Stimulated activated CD4-positive, alpha-beta T cell treated with anti-CD3 and anti-CD28 coated beads, Interleukin-15, amount 100 ng/mL, for 48 hours (primary cell): Measurements from ENCODE around the gene CRHR1.

Experiments
- DNase-seq, 2 donors: peaks; one replicate each; pipeline ENCODE4 v3.0.0-alpha.2; 2020; ENCODE audit warnings: low read depth in 2 of 2

Gene CRHR1

DNA sequence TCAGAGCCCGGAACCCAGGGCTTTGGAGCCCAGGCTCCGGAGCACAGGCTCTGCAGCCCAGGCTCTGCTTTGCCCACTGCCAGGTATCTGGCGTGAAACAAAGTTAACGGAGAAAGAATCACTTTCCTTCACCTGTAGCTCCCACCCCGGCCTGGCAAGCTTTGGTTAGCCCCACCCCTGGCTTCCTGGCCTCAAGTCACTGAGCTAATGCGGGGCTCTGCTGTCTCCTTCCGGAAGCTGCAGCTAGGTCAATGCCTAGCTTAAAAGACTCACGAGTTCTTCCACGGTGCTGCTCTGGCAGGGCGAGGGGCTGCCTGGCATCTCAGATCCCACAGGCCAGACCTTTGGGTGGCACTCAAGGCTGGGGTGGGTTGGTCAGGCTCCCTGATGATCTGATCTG lies 39.5 kb downstream of the CRHR1 start:
- no peak for DNase-seq

GRCh38 chr17:45824475-45824874 lies 40.4 kb downstream of the CRHR1 start:
- no peak for DNase-seq

DNA sequence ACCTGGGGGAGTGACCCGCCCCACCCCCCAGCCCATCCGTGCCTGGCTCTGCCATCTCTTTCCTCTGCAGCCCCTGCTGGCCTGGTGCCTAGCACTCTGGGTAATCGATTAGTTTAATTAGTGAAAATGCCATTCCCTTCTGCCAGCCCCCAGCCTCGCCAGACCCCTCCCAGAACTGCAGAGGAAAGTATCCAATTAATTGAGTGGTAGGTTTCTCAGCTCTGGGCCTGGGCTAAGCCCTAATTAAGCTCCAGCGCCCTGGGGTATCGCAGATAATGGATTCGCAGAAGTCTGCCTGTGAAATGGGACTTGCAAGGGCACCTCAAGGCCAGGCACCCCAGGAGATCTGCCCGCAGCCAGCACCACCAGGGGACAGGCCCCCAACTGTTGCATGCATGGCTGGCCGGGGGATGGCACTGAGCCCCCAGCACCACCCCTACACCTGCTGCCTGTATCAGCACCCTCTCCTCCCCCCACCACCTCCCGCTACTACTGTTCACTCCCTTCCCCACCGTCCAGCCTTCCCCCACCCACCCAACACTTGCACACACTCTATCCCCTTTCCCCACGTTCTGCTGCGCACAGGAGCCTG lies 40.9 kb downstream of the CRHR1 start:
- no peak for DNase-seq

DNA sequence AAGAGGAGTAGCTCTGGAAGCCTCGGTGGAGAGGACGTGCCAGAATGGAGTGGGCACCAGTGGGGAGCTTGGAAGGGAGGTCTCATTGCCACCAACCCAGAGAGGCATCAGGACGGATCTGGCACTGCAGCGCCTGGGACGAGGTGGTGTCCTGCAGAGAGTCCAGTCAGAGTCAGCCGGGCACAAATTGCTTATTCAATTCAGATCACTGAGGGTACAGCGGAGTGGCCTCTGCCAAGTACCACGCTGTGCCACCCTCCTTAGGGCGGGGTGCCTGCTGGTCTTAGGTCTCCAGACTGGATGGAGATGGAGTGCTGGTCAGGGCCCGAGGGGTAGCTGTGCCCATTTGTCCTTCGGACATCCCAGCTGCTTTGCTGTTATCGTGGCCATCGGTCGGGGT lies 41.7 kb downstream of the CRHR1 start:
- DNase-seq: no peak

- no peak for DNase-seq
Observed at GRCh38 chr17:45826919-45827588, 42.9 kb downstream of the CRHR1 start.

DNA sequence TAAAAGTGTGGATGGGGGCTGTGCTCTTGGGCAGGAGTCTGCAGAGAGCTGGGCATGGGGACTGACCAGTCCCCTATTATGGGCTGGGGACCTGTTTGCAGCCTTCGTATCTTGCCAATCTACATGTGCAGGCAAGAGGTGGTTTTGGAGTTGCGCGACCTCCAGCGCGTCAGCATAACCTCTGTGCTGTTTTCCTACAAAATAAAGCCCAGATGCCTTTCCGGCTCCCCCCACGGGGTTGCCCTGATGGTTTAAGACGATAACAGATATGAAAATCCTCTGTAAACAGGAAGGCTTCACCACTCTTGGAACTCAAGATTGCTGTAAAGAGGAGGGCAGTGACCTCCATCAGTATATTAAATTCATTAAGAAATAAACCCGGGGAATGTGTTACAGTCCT lies 44.1 kb downstream of the CRHR1 start:
- DNase-seq: no peak

- DNase-seq: no peak
Observed at GRCh38 chr17:45828582-45829133, 44.5 kb downstream of the CRHR1 start.

- DNase-seq: no peak
Observed at GRCh38 chr17:45833920-45834319, 49.8 kb downstream of the CRHR1 start.

DNA sequence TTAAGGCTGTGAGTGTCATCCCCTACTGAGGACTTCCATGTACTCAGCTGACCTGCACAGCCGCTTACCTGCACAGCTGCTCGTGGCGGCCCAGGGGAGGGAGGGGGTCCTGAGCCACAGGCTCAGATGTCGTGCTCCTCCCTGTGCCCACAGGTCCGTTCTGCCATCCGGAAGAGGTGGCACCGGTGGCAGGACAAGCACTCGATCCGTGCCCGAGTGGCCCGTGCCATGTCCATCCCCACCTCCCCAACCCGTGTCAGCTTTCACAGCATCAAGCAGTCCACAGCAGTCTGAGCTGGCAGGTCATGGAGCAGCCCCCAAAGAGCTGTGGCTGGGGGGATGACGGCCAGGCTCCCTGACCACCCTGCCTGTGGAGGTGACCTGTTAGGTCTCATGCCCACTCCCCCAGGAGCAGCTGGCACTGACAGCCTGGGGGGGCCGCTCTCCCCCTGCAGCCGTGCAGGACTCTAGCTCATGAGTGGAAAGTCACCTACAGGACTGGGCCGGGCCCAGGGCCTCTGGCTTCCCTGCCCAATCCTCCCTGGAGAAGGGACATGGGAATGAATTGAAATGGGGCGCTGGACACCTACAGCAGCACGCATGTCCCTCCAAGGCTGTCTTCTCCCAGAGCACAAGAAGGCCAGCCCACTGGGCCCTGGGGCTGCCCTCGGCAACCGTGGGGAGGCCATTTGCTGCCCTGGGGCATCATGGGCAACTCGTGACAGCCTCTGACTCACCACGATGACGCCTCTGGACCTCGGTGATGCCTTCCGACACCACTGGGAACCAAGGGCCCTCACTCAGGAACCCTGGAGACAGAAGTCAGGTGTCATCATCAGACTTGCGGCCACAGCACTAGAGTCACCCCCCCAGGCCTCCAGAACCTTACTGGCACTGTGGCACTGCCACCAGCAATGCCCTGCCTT lies 50.6 kb downstream of the CRHR1 start:
- no peak for DNase-seq

DNA sequence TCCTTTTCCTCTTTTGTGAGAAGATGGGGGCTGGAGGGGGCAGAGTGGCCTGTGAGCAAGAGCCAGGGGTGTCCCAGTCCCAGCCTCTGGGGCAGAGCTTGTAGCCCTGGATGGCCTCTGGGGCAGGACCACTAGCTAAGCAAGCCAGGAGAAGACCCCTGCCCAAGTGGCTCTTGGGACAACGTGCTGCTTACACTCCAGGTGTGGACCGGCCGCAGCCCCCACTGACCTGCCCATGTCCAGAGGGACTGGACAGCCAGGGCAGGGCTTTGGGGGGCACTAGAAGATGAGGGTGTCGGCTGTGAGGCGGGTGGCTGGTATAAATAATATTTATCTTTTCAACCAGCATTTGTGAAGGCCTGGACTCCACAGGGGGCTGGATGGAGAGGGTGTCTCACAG lies 51.4 kb downstream of the CRHR1 start:
- no peak for DNase-seq

- no peak for DNase-seq
Observed at GRCh38 chr17:45836047-45837044, 52.2 kb downstream of the CRHR1 start.

DNA sequence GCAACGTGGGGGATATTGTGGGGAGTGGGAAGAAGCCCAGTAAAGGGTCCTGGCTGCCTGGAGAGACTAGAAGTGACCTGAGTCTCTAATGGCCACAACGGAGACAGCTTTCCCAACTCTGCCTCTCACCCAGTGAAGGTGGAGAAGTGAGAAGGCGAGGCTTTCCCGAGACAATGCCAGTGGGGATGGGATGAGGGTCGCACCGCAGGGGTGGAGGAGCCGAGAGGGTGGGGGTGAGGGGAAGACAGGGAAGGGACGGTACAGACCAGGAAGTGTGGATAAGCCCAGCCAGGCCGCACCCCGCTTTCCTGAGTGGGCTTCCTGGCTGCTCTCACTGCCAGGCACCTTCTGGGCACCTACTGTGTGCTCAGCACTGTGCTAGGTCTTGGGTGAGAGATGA lies 53.1 kb downstream of the CRHR1 start:
- DNase-seq: no peak

GRCh38 chr17:45837603-45838002 lies 53.5 kb downstream of the CRHR1 start:
- no peak for DNase-seq

DNA sequence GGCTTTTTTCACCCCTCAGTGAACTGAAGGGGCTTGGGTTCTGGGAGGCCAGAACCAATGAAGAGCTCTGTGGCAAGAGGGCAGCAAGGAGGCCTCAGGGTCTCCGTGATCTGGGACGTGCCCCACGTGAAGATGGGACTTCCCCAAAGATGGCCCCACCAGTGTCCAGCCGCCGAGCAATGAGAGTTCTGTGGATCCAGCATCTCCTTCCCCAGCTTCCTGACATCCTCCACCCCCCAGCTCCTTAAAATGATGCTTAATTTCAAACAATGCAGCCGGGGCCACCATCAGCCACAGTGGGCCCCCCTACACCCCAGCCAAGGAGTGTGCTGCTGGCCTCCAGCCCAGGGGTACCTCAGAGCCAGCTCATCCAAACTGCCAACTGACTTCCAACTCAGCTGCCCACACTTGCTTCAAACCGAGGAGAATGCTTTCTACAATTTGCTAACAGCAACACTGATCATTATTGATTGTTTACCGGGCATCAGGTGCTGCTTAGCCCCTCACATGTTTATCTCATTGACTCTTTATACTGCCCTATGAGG lies 54.7 kb downstream of the CRHR1 start:
- DNase-seq: no peak

DNA sequence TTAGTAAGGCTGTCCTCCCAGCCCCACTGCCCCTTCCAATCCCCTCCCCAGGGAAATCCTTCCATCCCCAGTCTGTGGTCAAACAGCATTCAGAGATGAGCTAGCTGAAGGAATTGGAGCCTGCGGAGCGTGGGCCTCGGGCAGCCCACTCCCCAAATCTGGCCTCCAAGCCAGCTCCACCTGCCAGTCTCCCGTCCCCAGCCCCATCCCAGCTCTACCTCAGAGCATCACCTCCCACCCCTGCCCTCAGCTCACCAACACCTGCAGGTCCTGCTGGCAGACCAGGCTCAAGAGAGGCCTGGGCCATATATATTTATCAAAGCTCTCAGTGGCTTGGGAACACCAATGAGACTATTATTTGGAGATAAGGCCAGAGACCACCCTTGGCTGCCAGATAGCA lies 55.3 kb downstream of the CRHR1 start:
- DNase-seq: no peak

DNA sequence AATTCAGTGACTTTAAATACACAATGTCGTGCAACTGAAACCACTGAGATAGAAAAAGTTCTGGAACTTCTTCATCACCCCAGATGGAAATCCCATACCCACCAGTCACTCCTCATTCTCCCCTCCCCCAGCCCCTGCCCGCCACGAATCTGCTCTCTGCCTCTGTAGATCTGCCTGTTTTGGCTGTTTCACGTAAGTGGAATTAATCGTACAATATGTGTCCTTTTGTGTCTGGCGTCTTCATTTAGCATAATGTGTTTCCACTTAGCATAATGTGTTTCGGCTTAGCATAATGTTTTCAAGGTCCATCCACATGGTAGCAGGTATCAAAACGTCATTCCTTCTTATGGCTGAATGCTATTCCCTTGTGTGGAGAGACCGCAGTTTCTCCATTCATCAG lies 57.1 kb downstream of the CRHR1 start:
- DNase-seq: no peak

DNA sequence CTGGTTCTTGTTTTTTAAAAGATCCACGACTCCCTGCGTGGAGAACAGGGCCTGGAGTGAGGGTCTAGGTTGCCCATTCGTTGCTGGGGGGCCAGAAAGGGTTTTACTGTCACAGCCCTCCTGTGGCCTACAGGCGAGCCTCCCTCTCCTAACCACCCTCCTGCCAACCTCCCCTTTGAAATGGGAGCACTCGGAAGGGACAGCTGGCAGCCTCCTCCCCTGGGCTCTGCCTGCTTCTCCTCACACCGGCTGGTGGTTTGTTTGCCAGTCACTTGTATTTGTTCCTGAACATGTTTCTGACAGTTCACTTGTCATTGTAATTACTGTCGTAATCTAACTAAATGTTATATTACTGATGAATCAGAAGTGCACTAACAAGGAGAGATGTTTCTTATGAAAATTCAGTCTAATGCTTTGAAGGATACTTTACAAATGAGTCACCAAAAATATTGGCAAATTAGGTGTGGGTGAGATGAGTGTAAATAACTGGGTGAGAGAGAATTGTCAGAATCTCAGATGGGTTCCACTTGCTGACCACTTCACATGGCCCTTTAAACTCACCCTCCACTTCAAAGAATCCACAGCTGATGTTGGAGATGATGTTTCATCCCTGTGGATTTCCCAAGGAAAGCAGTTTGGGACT lies 57.9 kb downstream of the CRHR1 start:
- no peak for DNase-seq

- no peak for DNase-seq
Observed at GRCh38 chr17:45843722-45844121, 59.6 kb downstream of the CRHR1 start.

DNA sequence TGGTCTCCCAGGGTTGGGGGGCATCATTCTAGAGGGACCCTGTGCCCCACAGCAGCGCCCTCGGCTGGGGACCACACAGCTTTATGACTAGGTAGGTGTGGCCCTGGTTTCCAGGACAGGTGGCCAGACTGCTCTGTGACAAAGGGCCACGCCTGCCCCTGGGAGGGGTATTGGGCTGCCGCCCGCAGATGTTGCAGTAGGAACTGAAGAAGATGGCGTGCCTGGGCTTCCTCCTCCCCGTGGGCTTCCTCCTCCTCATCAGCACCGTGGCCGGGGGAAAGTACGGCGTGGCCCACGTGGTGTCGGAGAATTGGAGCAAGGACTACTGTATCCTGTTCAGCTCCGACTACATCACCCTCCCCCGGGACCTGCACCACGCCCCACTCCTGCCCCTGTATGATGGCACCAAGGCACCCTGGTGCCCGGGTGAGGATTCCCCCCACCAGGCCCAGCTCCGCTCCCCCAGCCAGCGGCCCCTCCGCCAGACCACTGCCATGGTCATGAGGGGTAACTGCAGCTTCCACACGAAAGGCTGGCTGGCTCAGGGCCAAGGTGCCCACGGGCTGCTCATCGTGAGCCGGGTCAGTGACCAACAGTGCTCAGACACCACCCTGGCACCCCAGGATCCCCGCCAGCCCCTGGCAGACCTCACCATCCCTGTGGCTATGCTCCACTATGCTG lies 60.7 kb downstream of the CRHR1 start, which contains the start of gene SPPL2C:
Gene SPPL2C, plus strand, starts transcription at position 187 of the 681 bp plus-strand sequence. Its CDS starts 26 bp downstream, at position 213.
- DNase-seq: no peak
